ENCODE results near the gene HSF4. TPM values are rescaled to one million over a fixed set of nuclear protein-coding genes. Genes with fewer than 3 reads are reported as not detected.

HSF4 gene
- total and polyA plus RNA-seq, 2 donors (not counting 3 experiments of a cell fraction or from before 2014, with no cell fraction given), result 4.8 to 5.5 TPM

DNA sequence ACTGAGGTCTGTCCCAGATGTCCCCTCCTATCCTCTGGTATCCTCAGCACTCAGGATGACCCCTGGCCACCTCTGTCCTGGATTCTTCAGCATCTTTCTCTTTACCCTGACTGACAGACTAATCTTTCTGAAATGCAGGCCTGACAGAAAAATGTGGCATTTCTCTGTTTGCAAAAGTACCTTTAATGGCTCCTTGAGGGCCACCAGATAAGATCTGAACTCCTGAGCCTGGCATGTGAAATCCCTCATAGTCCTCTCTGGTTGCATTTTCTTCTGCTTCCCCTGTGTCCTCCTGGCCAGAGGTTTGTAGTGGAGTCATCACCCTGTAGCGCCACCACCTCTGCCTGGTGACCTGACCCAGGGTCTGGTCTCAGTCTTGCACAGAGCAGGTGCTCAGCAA lies 32.3 kb downstream of the HSF4 start:
- no peak overlapping the region for H3K27ac ChIP-seq (ENCODE audit: insufficient read depth, low read depth, low read length)
- no peak for FAIRE-seq
- no peaks in the 10 kb centered on the region for H3K9me1 ChIP-seq (replicated peaks; ENCODE audit: control insufficient read depth, extremely low read depth, insufficient read depth, low read length)
- H3K4me2 ChIP-seq (ENCODE audit: insufficient read depth, low read length), result no peak overlapping the region
- no peak overlapping the region for H3K9ac ChIP-seq (replicated peaks; ENCODE audit: extremely low read depth, insufficient read depth, low read length)
- POLR2A ChIA-PET, result interaction anchor here (1.7 kb wide), 1 partner anchor 51 kb away, joined by 6 read pairs; the partner anchor contains the start of gene FHOD1
- no peaks in the 10 kb centered on the region for H4K20me1 ChIP-seq (replicated peaks; ENCODE audit: control insufficient read depth, extremely low read depth, insufficient read depth, low read length)
- H3K9me3 ChIP-seq (replicated peaks; ENCODE audit: control insufficient read depth, insufficient read depth, low read length), result no peaks in the 10 kb centered on the region
- H3K79me2 ChIP-seq (ENCODE audit: control insufficient read depth, insufficient read depth, low read length), result peaks cover 46% of the 10 kb centered on the region
- H2AFZ ChIP-seq (ENCODE audit: low read depth, low read length), result no peak overlapping the region
- BruUV-seq (replicated peaks), result no TSS peak
- DNase-seq (ENCODE audit: low read depth, low spot score), result no peak
- H3K27me3 ChIP-seq (ENCODE audit: control insufficient read depth in 2 of 2, insufficient read depth in 2 of 2, low read length in 2 of 2), result no peaks in the 10 kb centered on the region
- intact Hi-C loops (cut with micrococcal nuclease) (loop anchor here (10.0 kb wide), 1 partner anchor 198 kb away; the partner anchor contains the start of gene TPPP3), dilution Hi-C loops (cut with MboI; ENCODE audit: extremely low pct_ligation_motif_present, low sequenced_read_pairs) (no loop called here)
- no peak overlapping the region for H3K4me3 ChIP-seq (replicated peaks in 1 of 3; ENCODE audit: insufficient read depth in 1 of 3, low read depth in 1 of 3, low read length in 3 of 3)
- CTCF ChIA-PET, result interaction anchor here (1.5 to 2.4 kb wide), 6 partner anchors 10 to 64 kb away, joined by 3 to 9 read pairs (median 6); no protein-coding TSS in a partner anchor
- no peak for TF ChIP-seq POLR2A (IDR thresholded peaks at IDR 0.05; ENCODE audit: low read depth, low read length)
- TF ChIP-seq EZH2 (IDR thresholded peaks at IDR 0.05; ENCODE audit: borderline replicate concordance, low read depth, low read length, severe bottlenecking), result no peak
- no peak for TF ChIP-seq POLR2AphosphoS5 (IDR thresholded peaks at IDR 0.05; ENCODE audit: insufficient read depth, low read depth, low read length)
- TF ChIP-seq, protein P1, sequence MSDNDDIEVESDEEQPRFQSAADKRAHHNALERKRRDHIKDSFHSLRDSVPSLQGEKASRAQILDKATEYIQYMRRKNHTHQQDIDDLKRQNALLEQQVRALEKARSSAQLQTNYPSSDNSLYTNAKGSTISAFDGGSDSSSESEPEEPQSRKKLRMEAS (IDR thresholded peaks at IDR 0.05; ENCODE audit: insufficient read depth, insufficient read length), result no peak
- TF ChIP-seq FOS (IDR thresholded peaks at IDR 0.05; ENCODE audit: borderline replicate concordance, insufficient read depth, low read length), result no peak
- TF ChIP-seq, protein P2, sequence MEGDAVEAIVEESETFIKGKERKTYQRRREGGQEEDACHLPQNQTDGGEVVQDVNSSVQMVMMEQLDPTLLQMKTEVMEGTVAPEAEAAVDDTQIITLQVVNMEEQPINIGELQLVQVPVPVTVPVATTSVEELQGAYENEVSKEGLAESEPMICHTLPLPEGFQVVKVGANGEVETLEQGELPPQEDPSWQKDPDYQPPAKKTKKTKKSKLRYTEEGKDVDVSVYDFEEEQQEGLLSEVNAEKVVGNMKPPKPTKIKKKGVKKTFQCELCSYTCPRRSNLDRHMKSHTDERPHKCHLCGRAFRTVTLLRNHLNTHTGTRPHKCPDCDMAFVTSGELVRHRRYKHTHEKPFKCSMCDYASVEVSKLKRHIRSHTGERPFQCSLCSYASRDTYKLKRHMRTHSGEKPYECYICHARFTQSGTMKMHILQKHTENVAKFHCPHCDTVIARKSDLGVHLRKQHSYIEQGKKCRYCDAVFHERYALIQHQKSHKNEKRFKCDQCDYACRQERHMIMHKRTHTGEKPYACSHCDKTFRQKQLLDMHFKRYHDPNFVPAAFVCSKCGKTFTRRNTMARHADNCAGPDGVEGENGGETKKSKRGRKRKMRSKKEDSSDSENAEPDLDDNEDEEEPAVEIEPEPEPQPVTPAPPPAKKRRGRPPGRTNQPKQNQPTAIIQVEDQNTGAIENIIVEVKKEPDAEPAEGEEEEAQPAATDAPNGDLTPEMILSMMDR (IDR thresholded peaks at IDR 0.05; ENCODE audit: extremely low read depth in 1 of 2, insufficient read depth in 1 of 2, low read depth in 1 of 2, low read length in 2 of 2), result no peak
- no peak for TF ChIP-seq GATA2 (IDR thresholded peaks at IDR 0.05; ENCODE audit: insufficient read depth, insufficient read length, low read depth, low read length)
- no peak for TF ChIP-seq MYC (IDR thresholded peaks at IDR 0.05; ENCODE audit: low read depth, low read length)
- no peak for TF ChIP-seq JUN (IDR thresholded peaks at IDR 0.05; ENCODE audit: borderline replicate concordance, insufficient read depth, insufficient read length, low read depth)
- H3K4me1 ChIP-seq (ENCODE audit: control insufficient read depth, extremely low read depth, insufficient read depth, low read length), result peaks cover 17% of the 10 kb centered on the region
- H3K36me3 ChIP-seq (ENCODE audit: control insufficient read depth in 2 of 2, extremely low read depth in 1 of 2, insufficient read depth in 2 of 2, low read length in 2 of 2), result peaks cover 19 to 52% of the 10 kb centered on the region in 2 experiments

Measured in endothelial cell of umbilical vein (primary cell).